Gastrocnemius medialis (tissue), 4 donors: ENCODE data around the gene ANKRD9.

Experiments used
- POLR2A ChIP-seq, 2 donors: fragments of 450-650 bp; IDR thresholded peaks; one replicate each; pipeline ENCODE4 v1.6.1; 2017; ENCODE audit warnings: antibody characterized with exemption in 2 of 2, mild to moderate bottlenecking in 2 of 2, moderate library complexity in 2 of 2
- TF ChIP-seq, protein P1 (sequence below), 5 experiments: fragments of 450-650 bp in 3 of 5; fragments of 200-600 bp in 2 of 5; sonication (generic) in 2 of 5; IDR thresholded peaks in 4 of 5; conservative IDR thresholded peaks in 1 of 5; 1 replicate in 4 of 5; 2 replicates in 1 of 5; pipeline ENCODE4 v1.5.1; 2016 to 2019; ENCODE audit warnings: antibody characterized with exemption in 5 of 5, mild to moderate bottlenecking in 3 of 5, moderate library complexity in 3 of 5

DNA sequence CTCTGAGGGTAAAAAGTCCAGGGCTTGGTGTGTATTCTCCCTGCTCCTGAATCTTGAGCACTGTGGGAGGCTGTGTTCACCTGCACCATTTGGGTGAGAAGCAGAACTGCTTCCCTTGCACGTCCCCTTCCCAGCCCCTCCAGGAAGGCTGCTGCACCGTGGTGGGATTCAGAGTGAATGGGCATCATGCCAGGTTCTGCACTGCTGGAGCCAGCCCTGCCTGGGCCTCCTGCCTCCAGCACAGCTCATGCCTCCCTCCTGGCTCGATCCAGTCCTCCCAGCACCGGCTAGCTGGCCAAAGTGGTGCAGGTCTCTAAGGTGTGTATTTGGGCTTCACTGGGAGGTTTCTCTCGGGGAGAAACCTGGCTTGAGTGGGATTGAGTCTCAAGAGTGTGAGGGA lies 54.9 kb downstream of the ANKRD9 start:
- TF ChIP-seq, protein P1, sequence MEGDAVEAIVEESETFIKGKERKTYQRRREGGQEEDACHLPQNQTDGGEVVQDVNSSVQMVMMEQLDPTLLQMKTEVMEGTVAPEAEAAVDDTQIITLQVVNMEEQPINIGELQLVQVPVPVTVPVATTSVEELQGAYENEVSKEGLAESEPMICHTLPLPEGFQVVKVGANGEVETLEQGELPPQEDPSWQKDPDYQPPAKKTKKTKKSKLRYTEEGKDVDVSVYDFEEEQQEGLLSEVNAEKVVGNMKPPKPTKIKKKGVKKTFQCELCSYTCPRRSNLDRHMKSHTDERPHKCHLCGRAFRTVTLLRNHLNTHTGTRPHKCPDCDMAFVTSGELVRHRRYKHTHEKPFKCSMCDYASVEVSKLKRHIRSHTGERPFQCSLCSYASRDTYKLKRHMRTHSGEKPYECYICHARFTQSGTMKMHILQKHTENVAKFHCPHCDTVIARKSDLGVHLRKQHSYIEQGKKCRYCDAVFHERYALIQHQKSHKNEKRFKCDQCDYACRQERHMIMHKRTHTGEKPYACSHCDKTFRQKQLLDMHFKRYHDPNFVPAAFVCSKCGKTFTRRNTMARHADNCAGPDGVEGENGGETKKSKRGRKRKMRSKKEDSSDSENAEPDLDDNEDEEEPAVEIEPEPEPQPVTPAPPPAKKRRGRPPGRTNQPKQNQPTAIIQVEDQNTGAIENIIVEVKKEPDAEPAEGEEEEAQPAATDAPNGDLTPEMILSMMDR (IDR thresholded peaks at IDR 0.05 in 4 of 5, conservative IDR thresholded peaks at IDR 0.05 in 1 of 5), result no peak
- no peak for TF ChIP-seq POLR2A (IDR thresholded peaks at IDR 0.05)
